ENCODE results near the gene BTBD1.

GRCh38 chr15:83014205-83014653, 52.8 kb downstream of the BTBD1 start:
- TF ChIP-seq CTCF (IDR thresholded peaks at IDR 0.05; ENCODE audit: poor library complexity) = no peak
- TF ChIP-seq EZH2 (IDR thresholded peaks at IDR 0.05; ENCODE audit: borderline replicate concordance) = no peak
- TF ChIP-seq EZH2phosphoT487 (IDR thresholded peaks at IDR 0.05; ENCODE audit: low read depth, severe bottlenecking, unreplicated experiment) = no peak

Measured in hepatocyte (in vitro differentiated cells).